NCI-H2107 treated with DMSO at 0.1 percent for 48 hours (cell line): ENCODE measurements around the gene WFIKKN1.

Source experiments
- DNase-seq: peaks from one replicate; lab custom pipeline; 2025; ENCODE audit not compliant: unreplicated experiment; lab: John Stamatoyannopoulos, UW

WFIKKN1 gene

GRCh38 chr16:652454-653305 is 21.9 kb downstream of the WFIKKN1 start:
- DNase-seq, result no peak

DNA sequence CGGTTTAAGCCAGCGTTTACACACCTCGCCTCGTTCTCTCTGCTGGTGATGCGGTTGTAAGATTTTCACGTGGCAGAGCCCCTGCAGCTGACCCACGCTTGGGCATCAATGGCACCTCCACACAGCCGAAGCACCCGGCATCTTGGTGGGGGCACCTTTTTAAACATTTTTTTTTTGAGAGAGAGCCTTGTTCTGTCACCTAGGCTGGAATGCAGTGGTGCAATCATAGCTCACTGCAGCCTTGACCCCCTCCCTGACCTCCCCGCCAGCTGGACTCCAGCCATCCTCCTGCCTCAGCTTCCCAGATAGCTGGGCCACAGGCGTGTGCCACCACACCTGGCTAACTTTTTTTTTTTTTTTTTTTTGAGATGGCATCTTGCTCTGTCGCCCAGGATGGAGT is 23.2 kb downstream of the WFIKKN1 start:
- no peak for DNase-seq

DNA sequence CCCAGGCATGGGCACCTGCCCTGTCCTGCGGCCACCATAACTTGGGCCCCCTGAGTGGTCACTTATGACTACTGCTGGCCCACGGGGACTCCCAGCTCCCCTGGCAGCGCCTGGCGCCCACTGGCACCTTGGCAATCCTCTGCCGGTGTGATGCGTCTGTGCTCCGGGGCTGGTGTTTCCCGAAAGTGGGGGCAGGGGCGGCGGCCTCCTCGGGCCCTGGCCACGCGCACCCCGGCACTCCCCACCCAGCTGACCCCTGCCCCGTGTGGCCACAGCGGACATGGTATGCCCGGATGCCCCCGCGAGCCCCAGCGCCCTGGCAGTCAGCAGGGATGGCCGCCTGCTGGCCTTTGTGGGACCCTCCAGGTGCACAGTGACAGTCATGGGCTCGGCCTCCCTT is 26.7 kb downstream of the WFIKKN1 start:
- no peak for DNase-seq

DNA sequence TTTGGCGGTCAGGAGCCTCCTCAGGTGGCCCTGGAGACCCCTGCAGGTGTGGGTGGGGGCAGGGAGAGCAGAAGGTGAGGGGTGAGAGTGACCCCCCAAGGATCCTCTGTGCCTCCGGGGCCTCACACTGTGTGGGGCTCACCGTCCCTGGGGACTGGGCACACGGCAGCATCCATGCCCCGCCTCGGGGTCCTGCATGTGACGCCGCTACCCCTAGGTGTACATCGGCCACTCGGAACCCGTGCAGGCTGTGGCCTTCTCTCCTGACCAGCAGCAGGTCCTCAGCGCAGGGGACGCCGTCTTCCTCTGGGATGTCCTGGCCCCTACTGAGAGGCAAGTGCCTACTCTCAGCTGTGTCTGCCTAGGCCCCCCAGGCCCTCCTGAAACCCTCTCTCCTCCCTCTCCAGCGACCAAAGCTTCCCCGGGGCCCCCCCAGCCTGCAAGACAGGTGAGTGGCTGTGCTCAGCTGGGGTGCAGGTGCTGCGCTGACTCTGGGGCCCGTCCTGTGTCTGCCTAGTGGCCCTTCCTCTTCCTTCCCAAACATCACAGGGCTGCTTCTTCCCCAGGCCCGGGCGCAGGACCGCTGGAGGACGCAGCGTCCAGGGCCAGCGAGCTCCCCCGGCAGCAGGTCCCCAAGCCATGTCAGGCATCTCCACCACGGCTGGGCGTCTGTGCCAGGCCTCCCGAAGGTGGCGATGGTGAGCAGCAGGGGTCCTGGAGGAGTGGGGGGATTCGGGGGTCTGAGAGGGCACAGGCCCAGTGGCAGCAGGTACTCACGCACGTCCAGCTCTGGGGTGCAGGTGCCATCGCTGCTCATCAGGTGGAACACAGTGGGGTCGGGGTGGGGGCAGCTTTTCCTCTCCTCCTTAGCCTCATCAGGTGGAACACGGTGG is 28.1 kb downstream of the WFIKKN1 start:
- no peak for DNase-seq

GRCh38 chr16:659618-660017 is 28.8 kb downstream of the WFIKKN1 start:
- no peak for DNase-seq

- no peak for DNase-seq
Measured at GRCh38 chr16:660132-660458, 29.3 kb downstream of the WFIKKN1 start.

DNA sequence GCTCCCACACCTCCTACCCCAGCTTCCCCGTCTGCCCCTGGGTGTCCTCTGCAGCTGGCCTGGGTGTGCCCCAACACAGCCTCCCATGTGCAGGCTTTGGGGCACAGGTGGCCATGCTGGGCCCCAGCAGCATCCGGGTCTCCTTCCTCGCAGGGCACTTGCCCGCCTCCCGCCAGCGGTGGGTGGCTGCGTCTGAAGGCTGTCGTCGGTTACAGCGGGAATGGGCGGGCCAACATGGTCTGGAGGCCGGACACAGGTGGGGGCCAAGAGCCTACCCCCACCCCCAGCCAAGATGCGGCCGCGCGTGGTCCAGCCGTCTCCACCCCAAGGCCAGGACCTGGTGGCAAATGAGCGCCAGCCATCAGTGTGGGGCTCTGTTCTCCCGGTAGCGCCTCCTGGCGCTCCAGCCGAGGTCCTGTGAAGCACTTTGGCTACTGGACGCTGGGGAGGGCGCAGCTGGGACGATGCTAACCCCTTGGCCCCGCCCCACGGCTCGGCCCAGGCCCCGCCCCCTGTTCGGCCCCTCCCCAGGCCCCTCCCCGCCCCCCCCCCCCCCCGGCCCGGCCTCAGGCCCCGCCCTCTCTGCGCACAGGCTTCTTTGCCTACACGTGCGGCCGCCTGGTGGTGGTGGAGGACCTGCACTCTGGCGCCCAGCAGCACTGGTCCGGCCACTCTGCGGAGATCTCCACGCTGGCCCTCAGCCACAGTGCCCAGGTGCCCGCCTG is 29.8 kb downstream of the WFIKKN1 start:
- no peak for DNase-seq

DNA sequence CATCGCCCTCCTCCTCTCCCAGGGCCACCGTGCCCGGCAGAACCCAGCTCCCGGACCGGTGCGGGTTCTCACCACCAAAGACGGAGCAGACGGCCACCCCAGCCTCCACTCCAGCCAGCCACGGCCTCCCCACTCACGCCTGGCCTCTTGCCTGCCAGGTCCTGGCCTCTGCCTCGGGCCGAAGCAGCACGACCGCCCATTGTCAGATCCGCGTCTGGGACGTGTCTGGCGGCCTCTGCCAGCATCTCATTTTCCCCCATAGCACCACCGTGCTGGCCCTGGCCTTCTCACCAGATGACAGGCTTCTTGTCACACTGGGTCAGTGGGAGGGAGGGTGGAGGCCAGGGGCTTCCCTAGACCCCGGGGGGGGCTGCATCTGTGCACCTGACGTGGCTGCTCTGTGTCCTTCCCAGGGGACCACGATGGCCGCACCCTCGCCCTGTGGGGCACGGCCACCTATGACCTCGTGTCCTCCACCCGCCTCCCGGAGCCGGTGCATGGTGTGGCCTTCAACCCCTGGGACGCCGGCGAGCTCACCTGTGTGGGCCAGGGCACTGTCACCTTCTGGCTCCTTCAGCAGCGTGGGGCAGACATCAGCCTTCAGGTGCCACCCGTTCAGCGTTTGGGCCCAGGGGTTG is 30.5 kb downstream of the WFIKKN1 start:
- DNase-seq, result no peak

- no peak for DNase-seq
Measured at GRCh38 chr16:662095-662494, 31.3 kb downstream of the WFIKKN1 start.

- DNase-seq, result no peak
Measured at GRCh38 chr16:662597-662996, 31.8 kb downstream of the WFIKKN1 start.

DNA sequence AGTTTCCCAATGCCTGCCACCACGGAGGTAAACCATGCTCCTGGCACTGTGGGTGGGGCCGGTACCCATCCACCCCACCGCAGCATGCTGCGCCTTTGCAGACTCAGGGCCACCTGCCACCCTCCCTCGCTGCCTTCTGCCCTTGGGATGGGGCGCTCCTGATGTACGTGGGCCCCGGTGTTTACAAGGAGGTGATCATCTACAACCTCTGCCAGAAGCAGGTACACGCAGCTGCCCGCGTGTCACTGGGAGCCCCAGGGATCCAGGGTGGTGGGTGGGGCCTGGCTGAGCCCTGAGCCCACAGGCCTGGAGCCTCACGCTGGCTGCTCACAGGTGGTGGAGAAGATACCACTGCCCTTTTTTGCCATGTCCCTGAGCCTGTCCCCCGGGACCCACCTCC is 35.8 kb downstream of the WFIKKN1 start:
- no peak for DNase-seq

GRCh38 chr16:667113-667779 is 36.5 kb downstream of the WFIKKN1 start:
- no peak for DNase-seq

DNA sequence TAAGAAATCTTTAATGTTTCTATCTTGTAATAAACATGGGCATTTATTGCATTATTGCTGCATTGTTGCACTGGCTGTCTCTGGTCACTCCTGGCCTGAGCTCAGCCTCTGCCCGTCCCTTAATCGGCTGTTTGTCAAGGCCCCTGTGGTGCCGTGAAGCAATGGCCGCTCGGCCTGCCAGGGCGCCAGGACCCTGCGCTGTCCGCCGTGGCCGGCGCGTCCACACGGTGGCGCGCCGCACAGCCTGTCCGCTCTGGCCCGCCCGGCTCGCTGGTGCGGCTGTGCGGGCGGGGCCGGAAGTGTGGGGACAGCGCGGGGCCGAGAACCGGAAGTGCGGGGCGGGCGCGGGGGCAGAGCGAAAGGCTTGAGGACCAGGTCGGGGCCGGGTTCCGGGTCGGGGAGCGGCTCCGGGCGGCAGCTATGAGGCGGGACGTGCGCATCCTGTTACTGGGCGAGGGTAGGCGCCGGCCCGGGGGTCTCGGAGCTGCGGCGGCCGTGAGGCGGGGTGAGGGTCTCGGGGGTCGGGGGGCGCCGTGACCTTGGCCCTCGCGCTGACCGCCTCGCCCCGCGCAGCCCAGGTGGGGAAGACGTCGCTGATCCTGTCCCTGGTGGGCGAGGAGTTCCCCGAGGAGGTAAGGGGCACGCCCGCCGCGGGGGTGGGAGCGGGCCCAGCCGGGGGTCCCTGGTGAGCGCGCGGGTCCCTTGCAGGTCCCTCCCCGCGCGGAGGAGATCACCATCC is 37.2 kb downstream of the WFIKKN1 start, which contains the start of gene RHOT2:
RHOT2 (plus strand) TSS at position 353 of the 739 bp plus-strand sequence; CDS start at position 421, 68 bp downstream.
- peak; percentile 70 for DNase-seq

DNA sequence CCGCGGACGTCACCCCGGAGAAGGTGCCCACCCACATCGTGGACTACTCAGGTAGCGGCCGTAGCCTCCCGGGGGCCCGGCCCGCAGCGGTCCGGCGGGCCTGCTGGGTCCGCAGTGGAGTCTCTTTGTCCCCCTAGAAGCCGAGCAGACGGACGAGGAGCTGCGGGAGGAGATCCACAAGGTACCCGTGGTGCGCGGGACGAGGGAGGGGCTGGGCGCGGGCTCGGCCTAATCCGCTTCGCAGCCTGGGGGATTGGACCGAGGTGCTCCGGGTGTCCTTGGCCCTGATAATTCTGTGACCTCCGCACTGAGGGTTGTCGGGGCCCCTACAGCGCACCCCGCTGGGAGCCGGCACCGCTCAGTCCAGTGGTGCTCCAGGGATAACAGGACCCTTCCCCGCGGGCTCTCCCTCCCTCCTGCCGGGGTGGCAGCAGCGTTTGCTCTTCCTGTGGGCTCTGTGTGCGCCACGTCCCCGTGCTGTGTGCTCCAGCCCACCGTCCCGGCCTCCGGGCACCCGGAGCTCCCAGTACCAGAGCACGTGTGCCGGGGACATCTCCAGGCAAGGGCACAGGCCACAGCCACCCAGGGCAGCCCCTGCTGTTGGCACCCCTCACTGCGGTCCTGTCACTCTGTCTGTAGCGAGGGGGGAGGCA is 37.9 kb downstream of the WFIKKN1 start:
- DNase-seq, result no peak

GRCh38 chr16:669666-670065 is 38.9 kb downstream of the WFIKKN1 start:
- DNase-seq, result no peak

DNA sequence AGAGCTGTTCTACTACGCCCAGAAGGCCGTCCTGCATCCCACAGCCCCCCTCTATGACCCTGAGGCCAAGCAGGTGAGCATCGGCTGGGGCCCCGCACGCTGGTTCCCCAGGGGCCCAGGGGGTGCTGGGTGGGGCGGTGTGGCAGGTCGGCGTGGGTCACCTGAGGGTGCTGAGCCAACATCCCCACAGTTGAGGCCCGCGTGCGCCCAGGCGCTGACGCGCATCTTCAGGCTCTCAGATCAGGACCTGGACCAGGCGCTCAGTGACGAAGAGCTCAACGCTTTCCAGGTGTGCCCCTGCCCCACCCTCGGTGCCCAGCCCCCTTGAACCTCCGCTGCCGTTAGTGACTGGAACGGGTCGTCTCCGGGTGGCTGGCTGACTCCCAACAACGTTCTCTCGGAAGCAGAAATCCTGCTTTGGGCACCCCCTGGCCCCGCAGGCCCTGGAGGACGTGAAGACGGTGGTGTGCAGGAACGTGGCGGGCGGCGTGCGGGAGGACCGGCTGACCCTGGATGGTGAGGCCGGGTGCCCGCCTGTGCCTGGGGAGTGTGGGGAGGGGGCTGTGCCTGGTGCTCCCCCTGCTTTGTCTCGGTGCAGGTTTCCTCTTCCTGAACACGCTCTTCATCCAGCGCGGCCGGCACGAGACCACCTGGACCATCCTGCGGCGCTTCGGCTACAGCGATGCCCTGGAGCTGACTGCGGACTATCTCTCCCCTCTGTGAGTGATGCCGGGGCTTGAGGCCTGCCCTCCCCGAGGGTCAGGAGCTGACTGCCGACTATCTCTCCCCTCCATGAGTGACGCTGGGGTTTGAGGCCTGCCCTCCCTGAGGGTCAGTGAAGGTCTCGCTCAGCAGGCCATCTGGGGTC is 39.9 kb downstream of the WFIKKN1 start:
- no peak for DNase-seq

GRCh38 chr16:671353-672131 is 40.8 kb downstream of the WFIKKN1 start:
- no peak for DNase-seq
